Suprapubic skin (tissue), 4 donors: Measurements from ENCODE around the gene PGBD5.

Experiments used
- EP300 ChIP-seq: sonication (generic); formaldehyde crosslinking; IDR thresholded peaks from one replicate; pipeline ENCODE4 v1.6.1; 2017; ENCODE audit warnings: antibody characterized with exemption
- POLR2A ChIP-seq, 2 donors: fragments of 450-650 bp; IDR thresholded peaks; one replicate each; pipeline ENCODE4 v1.6.1; 2017; ENCODE audit warnings: antibody characterized with exemption in 2 of 2, mild to moderate bottlenecking in 2 of 2, moderate library complexity in 2 of 2
- POLR2AphosphoS5 ChIP-seq, 3 donors: sonication (generic); formaldehyde crosslinking; IDR thresholded peaks; one replicate each; pipeline ENCODE4 v1.6.1; 2017; ENCODE audit warnings: antibody characterized with exemption in 3 of 3
- TF ChIP-seq, protein P1 (sequence below), 2 donors: fragments of 200-600 bp in 1 of 2; fragments of 450-650 bp in 1 of 2; sonication (generic) in 1 of 2; IDR thresholded peaks; one replicate each; pipeline ENCODE4 v1.5.1; 2016 to 2019; ENCODE audit warnings: antibody characterized with exemption in 2 of 2, mild to moderate bottlenecking in 1 of 2, moderate library complexity in 1 of 2

DNA sequence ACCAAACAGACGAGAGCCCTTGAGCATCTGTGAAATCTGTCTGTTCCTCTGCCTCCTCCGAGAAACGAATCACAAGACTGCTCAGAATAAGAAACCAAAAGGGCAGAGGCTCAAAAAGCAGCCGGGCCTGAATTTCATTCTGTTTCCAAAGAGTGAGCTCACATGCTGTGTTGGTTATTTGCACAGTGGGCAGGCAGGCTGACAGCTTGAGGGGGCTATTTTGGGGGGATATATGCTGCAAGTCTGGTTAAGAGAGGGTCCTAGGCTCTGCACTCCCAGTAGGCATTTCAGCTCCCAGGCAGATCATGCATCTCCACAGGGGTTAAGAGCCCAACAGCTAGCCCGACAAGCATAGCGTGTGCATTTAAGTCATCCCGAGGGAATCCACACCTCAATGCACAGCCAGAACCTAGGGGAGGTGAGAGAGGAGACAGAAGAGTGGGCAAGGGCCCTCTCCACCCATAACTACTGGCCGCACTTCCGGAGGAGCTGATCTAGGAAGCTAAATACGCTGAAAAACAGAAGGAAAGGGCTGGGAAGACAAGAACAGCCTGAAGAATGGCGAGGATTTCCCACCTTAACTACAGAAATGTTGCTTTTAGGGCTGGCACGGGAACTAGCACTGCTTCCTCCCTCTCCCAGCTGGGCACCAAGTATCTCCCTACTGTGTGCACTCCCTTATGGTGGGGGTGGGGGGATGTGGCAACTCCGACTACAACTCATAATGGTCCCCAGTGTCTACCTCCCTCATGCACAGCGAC, 3.7 kb downstream of the PGBD5 start:
- TF ChIP-seq, protein P1, sequence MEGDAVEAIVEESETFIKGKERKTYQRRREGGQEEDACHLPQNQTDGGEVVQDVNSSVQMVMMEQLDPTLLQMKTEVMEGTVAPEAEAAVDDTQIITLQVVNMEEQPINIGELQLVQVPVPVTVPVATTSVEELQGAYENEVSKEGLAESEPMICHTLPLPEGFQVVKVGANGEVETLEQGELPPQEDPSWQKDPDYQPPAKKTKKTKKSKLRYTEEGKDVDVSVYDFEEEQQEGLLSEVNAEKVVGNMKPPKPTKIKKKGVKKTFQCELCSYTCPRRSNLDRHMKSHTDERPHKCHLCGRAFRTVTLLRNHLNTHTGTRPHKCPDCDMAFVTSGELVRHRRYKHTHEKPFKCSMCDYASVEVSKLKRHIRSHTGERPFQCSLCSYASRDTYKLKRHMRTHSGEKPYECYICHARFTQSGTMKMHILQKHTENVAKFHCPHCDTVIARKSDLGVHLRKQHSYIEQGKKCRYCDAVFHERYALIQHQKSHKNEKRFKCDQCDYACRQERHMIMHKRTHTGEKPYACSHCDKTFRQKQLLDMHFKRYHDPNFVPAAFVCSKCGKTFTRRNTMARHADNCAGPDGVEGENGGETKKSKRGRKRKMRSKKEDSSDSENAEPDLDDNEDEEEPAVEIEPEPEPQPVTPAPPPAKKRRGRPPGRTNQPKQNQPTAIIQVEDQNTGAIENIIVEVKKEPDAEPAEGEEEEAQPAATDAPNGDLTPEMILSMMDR (IDR thresholded peaks at IDR 0.05) = no peak
- TF ChIP-seq POLR2AphosphoS5 (IDR thresholded peaks at IDR 0.05) (no peak), POLR2A (IDR thresholded peaks at IDR 0.05) (no peak), EP300 (no peak)
